Cardiac fibroblast (primary cell): ENCODE measurements around the gene RAB26.

ENCODE experiments used
- DNase-seq, 2 donors: peaks; one replicate each; pipeline versions ENCODE4 v3.0.0 to v3.0.0-alpha.2; 2010; ENCODE audit warnings: low read depth in 2 of 2
- H3K4me3 ChIP-seq, 2 donors: replicated peaks in 1 of 2; 1 replicate in 1 of 2; 2 replicates in 1 of 2; pipeline ENCODE4 v1.5.1; 2011; ENCODE audit warnings: low read depth in 2 of 2, low read length in 2 of 2, mild to moderate bottlenecking in 2 of 2, moderate library complexity in 1 of 2
- TF ChIP-seq, protein P1 (sequence below): IDR thresholded peaks from one replicate; pipeline ENCODE4 v1.5.1; 2011; ENCODE audit warnings: low read depth, mild to moderate bottlenecking, low read length, inconsistent platforms

RAB26 gene

GRCh38 chr16:2155977-2156848, 7.8 kb downstream of the RAB26 start:
- DNase-seq = peak; percentile 63 to 76
- H3K4me3 ChIP-seq = peak overlapping the region; percentile 88
- TF ChIP-seq, protein P1, sequence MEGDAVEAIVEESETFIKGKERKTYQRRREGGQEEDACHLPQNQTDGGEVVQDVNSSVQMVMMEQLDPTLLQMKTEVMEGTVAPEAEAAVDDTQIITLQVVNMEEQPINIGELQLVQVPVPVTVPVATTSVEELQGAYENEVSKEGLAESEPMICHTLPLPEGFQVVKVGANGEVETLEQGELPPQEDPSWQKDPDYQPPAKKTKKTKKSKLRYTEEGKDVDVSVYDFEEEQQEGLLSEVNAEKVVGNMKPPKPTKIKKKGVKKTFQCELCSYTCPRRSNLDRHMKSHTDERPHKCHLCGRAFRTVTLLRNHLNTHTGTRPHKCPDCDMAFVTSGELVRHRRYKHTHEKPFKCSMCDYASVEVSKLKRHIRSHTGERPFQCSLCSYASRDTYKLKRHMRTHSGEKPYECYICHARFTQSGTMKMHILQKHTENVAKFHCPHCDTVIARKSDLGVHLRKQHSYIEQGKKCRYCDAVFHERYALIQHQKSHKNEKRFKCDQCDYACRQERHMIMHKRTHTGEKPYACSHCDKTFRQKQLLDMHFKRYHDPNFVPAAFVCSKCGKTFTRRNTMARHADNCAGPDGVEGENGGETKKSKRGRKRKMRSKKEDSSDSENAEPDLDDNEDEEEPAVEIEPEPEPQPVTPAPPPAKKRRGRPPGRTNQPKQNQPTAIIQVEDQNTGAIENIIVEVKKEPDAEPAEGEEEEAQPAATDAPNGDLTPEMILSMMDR = no peak

DNA sequence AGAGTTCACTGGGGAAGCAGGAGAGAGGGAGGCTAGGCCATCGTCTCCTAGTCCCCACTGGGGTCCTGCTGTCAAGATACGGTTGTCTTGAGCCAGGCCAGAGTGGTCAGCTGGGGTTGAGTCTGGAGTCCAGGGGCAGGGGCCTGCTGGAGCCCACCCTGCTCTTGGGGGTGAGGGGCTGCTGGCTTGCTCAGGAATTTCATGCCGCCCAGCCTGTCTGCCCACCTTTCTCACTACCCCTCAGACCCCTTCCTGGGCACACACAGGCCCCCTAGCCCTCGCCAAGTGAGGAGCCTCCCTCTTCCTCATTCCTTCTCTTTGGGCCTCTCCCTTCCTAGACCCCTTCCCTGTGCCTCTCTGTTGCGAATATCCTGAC, 8.4 kb downstream of the RAB26 start:
- TF ChIP-seq, protein P1 = no peak
- peak overlapping the region; percentile 88 for H3K4me3 ChIP-seq
- no peak for DNase-seq

- no peak for DNase-seq
- TF ChIP-seq, protein P1 = no peak
- H3K4me3 ChIP-seq = peak overlapping the region in 1 of 2 donors; percentile 88
These were observed 9.2 kb downstream of the RAB26 start for GRCh38 chr16:2157480-2158261.

- TF ChIP-seq, protein P1 = no peak
- no peak for DNase-seq
- no peak overlapping the region for H3K4me3 ChIP-seq
These were observed 9.8 kb downstream of the RAB26 start for GRCh38 chr16:2158262-2158638.

GRCh38 chr16:2159175-2159838, 10.9 kb downstream of the RAB26 start:
- peak; percentile 57 to 87 for DNase-seq
- H3K4me3 ChIP-seq = no peak overlapping the region

DNA sequence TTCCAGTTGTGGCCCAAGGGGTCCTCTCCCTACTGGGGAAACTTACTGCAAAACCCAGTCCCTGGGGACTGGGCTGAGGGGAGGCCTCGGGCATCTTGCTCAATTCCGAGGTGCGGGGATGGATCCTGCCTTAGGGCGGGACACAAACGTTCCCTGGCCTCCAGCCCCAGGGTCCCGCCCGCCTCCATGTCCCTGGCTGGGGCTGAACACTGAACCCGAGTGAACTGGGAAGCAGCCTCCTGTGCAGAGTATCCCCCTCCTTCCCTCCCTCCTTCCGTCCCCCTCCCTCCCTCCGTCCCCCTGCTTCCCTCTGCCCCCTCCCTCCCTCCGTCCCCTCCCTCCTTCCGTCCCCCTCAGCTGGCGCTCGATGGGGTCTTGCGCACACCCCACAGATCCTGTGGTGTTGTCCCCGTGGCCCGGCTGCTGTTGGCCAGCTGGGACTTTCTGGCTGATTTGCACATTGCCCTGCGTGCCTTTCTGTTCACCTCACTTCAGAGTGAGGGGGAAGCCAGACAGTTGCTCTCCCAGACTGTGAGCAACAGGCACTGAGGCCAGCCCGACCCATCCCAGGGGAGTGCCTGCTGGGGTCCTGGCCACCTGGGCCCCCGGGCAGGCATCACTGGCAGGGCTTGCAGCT, 12.6 kb downstream of the RAB26 start:
- TF ChIP-seq, protein P1 = no peak
- H3K4me3 ChIP-seq = peak overlapping the region in 1 of 2 donors; percentile 14

More at GRCh38 chr16:2159175-2159838, 10.9 kb downstream of the RAB26 start:
- TF ChIP-seq, protein P1 = no peak

More for the DNA sequence above, 12.6 kb downstream of the RAB26 start:
- peak; percentile 61 to 82 for DNase-seq
